K562 (cell line): Measurements from ENCODE around the gene SEC14L5. TPM values are rescaled to one million over a fixed set of nuclear protein-coding genes. Genes with fewer than 3 reads are reported as not detected.

Experiments
- ATAC-seq: fragments of 200-7000 bp; cut with Tn5 transposase; 3 replicates; pipeline ENCODE4 v1.9.1; 2020; ENCODE audit warnings: moderate library complexity
- BruUV-seq: library from RNA; stranded (reverse); fragments of 400-500 nt; replicated peaks from 2 replicates; lab custom pipeline; 2021; lab: Mats Ljungman, UMichigan
- CTCF ChIA-PET: fragments of 300-600 bp; formaldehyde crosslinking; extraction: SDS; loops from one replicate; lab custom pipeline; 2021; ENCODE audit warnings: low intra/inter-chr PET ratio; lab: Yijun Ruan, JAX
- POLR2A ChIA-PET: fragments of 300-600, 350-650 bp; sonication (Branson Sonifier 250); formaldehyde crosslinking; extraction: SDS; loops from one replicate; lab custom pipeline; 2021; ENCODE audit warnings: antibody characterized with exemption, inconsistent platforms; lab: Yijun Ruan, JAX
- DNase-seq, 4 experiments: peaks; one replicate each; pipeline versions ENCODE4 v3.0.0 to v3.0.0-alpha.2; 2011 to 2018; ENCODE audit warnings: low spot score in 3 of 4, mixed read lengths in 3 of 4; ENCODE audit errors: extremely low read depth in 1 of 4
- FAIRE-seq: peaks from 2 replicates; lab custom pipeline; 2011; peaks lifted over from hg19 to GRCh38; lab: Jason Lieb, UNC
- H2AFZ ChIP-seq: 2 replicates; pipeline ENCODE4 v1.6.0; 2011; ENCODE audit warnings: low read depth, low read length, control low read depth, inconsistent platforms
- H3K27ac ChIP-seq: fragments of 200-600 bp; 3 replicates; pipeline ENCODE4 v1.8.0; 2011; ENCODE audit warnings: low read depth, mild to moderate bottlenecking, control low read depth, inconsistent platforms, low read length, moderate library complexity, mixed read lengths; ENCODE audit errors: extremely low read depth
- H3K27me3 ChIP-seq, 2 experiments: fragments of 300-600 bp in 1 of 2; 2 replicates in 1 of 2; 3 replicates in 1 of 2; pipeline versions ENCODE4 v1.6.0 to v1.8.0; 2011; ENCODE audit warnings: inconsistent platforms in 2 of 2, low read length in 2 of 2, mild to moderate bottlenecking in 1 of 2, mixed read lengths in 1 of 2, moderate library complexity in 1 of 2; ENCODE audit not compliant: control insufficient read depth in 2 of 2, insufficient read depth in 2 of 2
- H3K36me3 ChIP-seq: fragments of 300-600 bp; 3 replicates; pipeline ENCODE4 v1.8.0; 2011; ENCODE audit warnings: mild to moderate bottlenecking, low read length, inconsistent platforms; ENCODE audit not compliant: control insufficient read depth, insufficient read depth
- H3K4me1 ChIP-seq, 2 experiments: fragments of 200-600 bp in 1 of 2; replicated peaks in 1 of 2; 2 replicates in 1 of 2; 3 replicates in 1 of 2; pipeline versions ENCODE4 v1.5.1 to v1.8.0; 2011; ENCODE audit warnings: inconsistent platforms in 2 of 2, low read length in 2 of 2, mild to moderate bottlenecking in 1 of 2, mixed read lengths in 1 of 2, moderate library complexity in 1 of 2; ENCODE audit not compliant: control insufficient read depth in 2 of 2, insufficient read depth in 2 of 2
- H3K4me2 ChIP-seq: 2 replicates; pipeline ENCODE4 v1.6.1; 2011; ENCODE audit warnings: low read length, control low read depth, inconsistent platforms, mixed read lengths; ENCODE audit not compliant: insufficient read depth
- H3K4me3 ChIP-seq: fragments of 200-600 bp; sonication (generic), shearing (Covaris generic); 2 replicates; pipeline ENCODE4 v1.5.1; 2016; ENCODE audit warnings: control low read depth, inconsistent platforms
- H3K79me2 ChIP-seq: fragments of 200-600 bp; 3 replicates; pipeline ENCODE4 v1.8.0; 2011; ENCODE audit warnings: low read length, inconsistent platforms; ENCODE audit not compliant: control insufficient read depth, insufficient read depth
- H3K9ac ChIP-seq, 2 experiments: 2 replicates each; pipeline versions ENCODE4 v1.6.0 to v1.6.1; 2011; ENCODE audit warnings: low read depth in 2 of 2, low read length in 2 of 2, control low read depth in 1 of 2, inconsistent platforms in 1 of 2, mild to moderate bottlenecking in 1 of 2, mixed read lengths in 1 of 2; ENCODE audit not compliant: insufficient read depth in 1 of 2
- H3K9me1 ChIP-seq: one replicate; pipeline ENCODE4 v1.6.0; 2011; ENCODE audit warnings: inconsistent platforms, mild to moderate bottlenecking, low read length, moderate library complexity; ENCODE audit not compliant: control insufficient read depth, insufficient read depth
- H3K9me3 ChIP-seq: replicated peaks from 2 replicates; pipeline ENCODE4 v1.5.1; 2011; ENCODE audit warnings: low read depth, low read length, inconsistent platforms; ENCODE audit not compliant: control insufficient read depth, insufficient read depth
- H4K20me1 ChIP-seq: replicated peaks from 2 replicates; pipeline ENCODE4 v1.6.1; 2011; ENCODE audit warnings: low read length, inconsistent platforms, mixed read lengths; ENCODE audit not compliant: control insufficient read depth, insufficient read depth
- CCAR2 ChIP-seq: fragments of 200-400 bp; formaldehyde crosslinking; IDR thresholded peaks from 2 replicates; pipeline ENCODE4 v1.6.1; 2017; ENCODE audit warnings: mild to moderate bottlenecking, low read depth, low read length
- HSF4 ChIP-seq: fragments of 250-450 bp; sonication (Bioruptor Pico); IDR thresholded peaks from 2 replicates; pipeline ENCODE4 v2.1.2; 2022; ENCODE audit warnings: mild to moderate bottlenecking, moderate library complexity, borderline replicate concordance
- KDM1A ChIP-seq, 2 experiments: fragments of 450-650 bp; IDR thresholded peaks; 2 replicates each; pipeline ENCODE4 v1.6.1; 2016; ENCODE audit warnings: mild to moderate bottlenecking in 2 of 2
- KLF16 ChIP-seq: IDR thresholded peaks from 2 replicates; pipeline ENCODE4 v1.6.1; 2016; ENCODE audit warnings: antibody characterized with exemption
- MTA3 ChIP-seq: fragments of 450-650 bp; formaldehyde crosslinking; IDR thresholded peaks from 2 replicates; pipeline ENCODE4 v1.6.1; 2017; ENCODE audit warnings: mild to moderate bottlenecking, borderline replicate concordance
- NEUROD1 ChIP-seq: fragments of 150-350 bp; IDR thresholded peaks from 2 replicates; pipeline ENCODE4 v1.6.1; 2014; ENCODE audit warnings: borderline replicate concordance, low read length, low read depth; ENCODE audit not compliant: partially characterized antibody
- PCBP2 ChIP-seq: fragments of 200-400 bp; formaldehyde crosslinking; IDR thresholded peaks from 2 replicates; pipeline ENCODE4 v1.6.1; 2018; ENCODE audit warnings: low read length, low read depth, mild to moderate bottlenecking, moderate library complexity; ENCODE audit not compliant: poor library complexity, severe bottlenecking
- PHF21A ChIP-seq: fragments of 450-650 bp; IDR thresholded peaks from 2 replicates; pipeline ENCODE4 v1.6.1; 2017; ENCODE audit warnings: low read depth, borderline replicate concordance
- RCOR1 ChIP-seq, 2 experiments: IDR thresholded peaks; 2 replicates each; pipeline ENCODE4 v1.6.1; 2012; ENCODE audit warnings: low read depth in 2 of 2, low read length in 2 of 2, borderline replicate concordance in 1 of 2, improper control_type of control experiment in 1 of 2
- SFPQ ChIP-seq: fragments of 200-400 bp; formaldehyde crosslinking; IDR thresholded peaks from 2 replicates; pipeline ENCODE4 v1.6.1; 2017; ENCODE audit warnings: mild to moderate bottlenecking, low read depth, low read length, moderate library complexity
- STAG1 ChIP-seq: sonication (generic); formaldehyde crosslinking; IDR thresholded peaks from 2 replicates; pipeline ENCODE4 v1.5.0; 2020; ENCODE audit warnings: missing genetic modification reagents, borderline replicate concordance
- TFAP4 ChIP-seq: sonication (generic); formaldehyde crosslinking; IDR thresholded peaks from 2 replicates; pipeline ENCODE4 v1.8.0; 2022; ENCODE audit warnings: missing genetic modification reagents, mild to moderate bottlenecking, moderate library complexity, borderline replicate concordance
- THRAP3 ChIP-seq: fragments of 450-650 bp; IDR thresholded peaks from 2 replicates; pipeline ENCODE4 v1.6.1; 2016; ENCODE audit warnings: mild to moderate bottlenecking, inconsistent platforms, borderline replicate concordance
- ZFPM2 ChIP-seq: fragments of 250-450 bp; sonication (Bioruptor Pico); IDR thresholded peaks from 2 replicates; pipeline ENCODE4 v1.5.1; 2022; ENCODE audit warnings: mild to moderate bottlenecking
- ZNF146 ChIP-seq: IDR thresholded peaks from one replicate; pipeline ENCODE4 v1.6.1; 2018; ENCODE audit warnings: missing compliant biosample characterization; ENCODE audit not compliant: unreplicated experiment
- ZNF212 ChIP-seq: fragments of 450-650 bp; formaldehyde crosslinking; IDR thresholded peaks from 2 replicates; pipeline ENCODE4 v1.4.0; 2020; ENCODE audit warnings: mild to moderate bottlenecking
- WGBS: fragments of 100-300 bp; shearing (Covaris generic); methylation state at CpG from one replicate; pipeline ENCODE4 v1.1.6; 2016; ENCODE audit warnings: low coverage, mixed read lengths; ENCODE audit not compliant: insufficient coverage; ENCODE audit errors: missing lambda C conversion rate; 5-methylcytosine and 5-hydroxymethylcytosine counted together
- in situ Hi-C: fragments of 300-500 bp; cut with MboI; formaldehyde crosslinking; loops from 4 replicates; pipeline ENCODE4 v1.15.0; 2018; ENCODE audit warnings: inconsistent platforms, mixed read lengths
- intact Hi-C: fragments of 100-400 bp; cut with micrococcal nuclease; formaldehyde crosslinking; loops from 2 replicates; pipeline ENCODE4 v1.14.2; 2022
- polyA plus RNA-seq, 8 experiments: library from polyadenylated mRNA; depleted of rRNA in 4 of 8; stranded (reverse) in 5 of 8; unstranded in 3 of 8; fragments of >200 nt; fragmentation: Nextera tagmentation in 2 of 8; fragmentation: Illumina TruSeq in 1 of 8; extraction: Ambion mirVana in 2 of 8; extraction: Trizol in 1 of 8; gene quantifications; 2 replicates each; pipeline versions ENCODE4 v1.2.1 to v1.2.3, GENCODE V29; 2011 to 2014; ENCODE audit warnings: inconsistent platforms in 1 of 8, missing spikeins in 1 of 8
- total RNA-seq, 7 experiments: library from RNA; depleted of rRNA in 6 of 7; stranded (reverse); fragments of >200 nt in 6 of 7; fragmentation: Illumina TruSeq in 2 of 7; extraction: Trizol in 2 of 7; gene quantifications; 2 replicates each; pipeline versions ENCODE4 v1.2.1 to v1.2.3, GENCODE V29; 2011 to 2021; ENCODE audit warnings: low replicate concordance in 1 of 7

The SEC14L5 gene
- total and polyA plus RNA-seq, 9 of the 15 experiments (the other 6 are each of a cell fraction or from before 2014, with no cell fraction given) = 0.11 TPM; not detected in 8

- TF ChIP-seq KDM1A (IDR thresholded peaks at IDR 0.05) = peak in 1 of 2 experiments; percentile 44; a peak in 1 of 4 replicates
- TF ChIP-seq TFAP4 = peak; percentile 20; the same call in 1 of the 2 replicates
- no peak for TF ChIP-seq KLF16
- no peak for TF ChIP-seq STAG1 (CRISPR knock-in tag)
- TF ChIP-seq PCBP2 = no peak
- TF ChIP-seq ZFPM2 (CRISPR knock-in tag) = no peak
- TF ChIP-seq CCAR2 = no peak
- no peak for TF ChIP-seq MTA3
Observed at GRCh38 chr16:4958510-4959438, 644 bp downstream of the SEC14L5 start (continued).

GRCh38 chr16:4960579-4960978, 2.4 kb downstream of the SEC14L5 start:
- ATAC-seq (no peak), DNase-seq (no peak), FAIRE-seq (no peak)
- peaks cover 3 to 24% of the 10 kb centered on the region in 2 experiments; a peak in 3 of 5 replicates for H3K4me1 ChIP-seq
- BruUV-seq = no TSS peak
- in situ Hi-C loops = no loop called here
- H3K9me3 ChIP-seq = no peaks in the 10 kb centered on the region
- POLR2A ChIA-PET = no interaction called here
- CTCF ChIA-PET = no interaction called here
- 3% methylated on average over 6 of the region's 6 CpGs for WGBS
- H2AFZ ChIP-seq = no peak overlapping the region
- no peaks in the 10 kb centered on the region for H3K79me2 ChIP-seq
- H3K4me2 ChIP-seq = no peak overlapping the region
- H3K9ac ChIP-seq = no peak overlapping the region
- H3K9me1 ChIP-seq = peaks cover 4% of the 10 kb centered on the region
- peaks cover 33 to 48% of the 10 kb centered on the region in 2 experiments; a peak in 4 of 5 replicates for H3K27me3 ChIP-seq
- intact Hi-C loops = no loop called here
- no peaks in the 10 kb centered on the region for H3K36me3 ChIP-seq
- no peak overlapping the region for H3K27ac ChIP-seq
- H4K20me1 ChIP-seq = peaks cover 21% of the 10 kb centered on the region
- no peak overlapping the region for H3K4me3 ChIP-seq
- TF ChIP-seq SFPQ (no peak), ZNF146 (CRISPR knock-in tag) (no peak), ZNF212 (CRISPR knock-in tag) (no peak), NEUROD1 (no peak), PHF21A (no peak), HSF4 (CRISPR knock-in tag) (no peak), RCOR1 (IDR thresholded peaks at IDR 0.05; ENCODE audit: borderline replicate concordance in 1 of 2, low read depth in 2 of 2, low read length in 2 of 2) (no peak), THRAP3 (no peak)
